ENCODE measurements around the gene SEC22C.

SEC22C gene

GRCh38 chr3:42533161-42533897 is 48.4 kb downstream of the SEC22C start:
- DNase-seq, result no peak

DNA sequence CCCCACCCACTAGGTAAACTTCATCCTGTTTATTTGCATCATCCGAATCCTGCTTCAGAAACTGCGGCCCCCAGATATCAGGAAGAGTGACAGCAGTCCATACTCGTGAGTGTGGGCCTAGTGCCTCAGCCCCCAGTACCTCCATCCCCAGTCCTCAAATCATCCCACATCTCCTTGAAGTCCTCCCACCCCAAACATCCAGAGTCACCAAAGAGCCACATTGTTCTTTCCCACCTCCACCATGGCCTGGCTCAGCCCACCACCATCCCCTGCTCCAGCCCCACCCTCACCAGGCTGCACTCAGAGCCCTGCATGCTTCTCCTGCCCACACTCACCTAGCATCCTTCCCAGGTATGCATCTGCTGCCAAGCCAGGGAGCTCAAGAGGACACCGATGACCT is 49.5 kb downstream of the SEC22C start:
- no peak for DNase-seq

GRCh38 chr3:42531470-42531869 is 50.3 kb downstream of the SEC22C start:
- no peak for DNase-seq

DNA sequence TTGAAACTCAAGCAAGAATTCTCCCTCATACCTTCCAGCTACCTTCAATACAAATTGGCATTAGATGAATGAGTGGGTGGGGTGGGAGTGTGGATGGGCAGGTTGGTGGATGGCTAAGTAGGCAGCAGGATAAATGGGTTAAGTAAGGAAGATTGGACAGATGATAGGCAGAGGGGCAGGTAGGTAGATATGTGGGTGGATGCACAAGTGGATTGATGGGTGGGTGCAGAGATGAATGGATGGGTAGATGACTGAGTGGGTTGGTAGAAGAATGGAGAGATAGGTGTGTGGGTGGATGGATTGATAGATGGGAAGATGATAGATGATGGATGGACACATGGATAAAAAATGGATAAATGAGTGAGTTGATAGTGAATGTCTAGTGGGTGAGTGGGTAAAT is 51.7 kb downstream of the SEC22C start:
- DNase-seq, result no peak

DNA sequence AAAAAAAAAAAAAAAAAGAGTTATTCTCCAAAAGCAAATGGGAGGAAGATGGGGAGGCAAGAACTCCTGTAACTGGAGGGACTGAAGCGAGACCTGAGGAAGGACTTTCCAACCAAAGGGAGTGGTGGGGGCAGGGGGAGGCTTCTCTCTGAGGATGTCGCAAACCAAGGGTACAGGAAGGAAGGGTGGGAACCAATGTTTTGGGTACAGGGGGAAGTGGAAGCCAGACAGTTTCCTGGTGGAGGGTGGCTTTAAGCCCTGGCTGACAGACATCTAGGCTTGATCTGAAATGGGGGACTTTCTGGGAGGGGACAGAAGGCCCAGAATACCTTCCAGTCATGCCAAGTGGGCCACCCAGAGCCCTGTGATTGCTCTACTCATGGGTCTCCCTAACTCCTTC is 52.3 kb downstream of the SEC22C start:
- DNase-seq, result no peak

GRCh38 chr3:42527368-42527917 is 54.3 kb downstream of the SEC22C start:
- DNase-seq, result no peak

DNA sequence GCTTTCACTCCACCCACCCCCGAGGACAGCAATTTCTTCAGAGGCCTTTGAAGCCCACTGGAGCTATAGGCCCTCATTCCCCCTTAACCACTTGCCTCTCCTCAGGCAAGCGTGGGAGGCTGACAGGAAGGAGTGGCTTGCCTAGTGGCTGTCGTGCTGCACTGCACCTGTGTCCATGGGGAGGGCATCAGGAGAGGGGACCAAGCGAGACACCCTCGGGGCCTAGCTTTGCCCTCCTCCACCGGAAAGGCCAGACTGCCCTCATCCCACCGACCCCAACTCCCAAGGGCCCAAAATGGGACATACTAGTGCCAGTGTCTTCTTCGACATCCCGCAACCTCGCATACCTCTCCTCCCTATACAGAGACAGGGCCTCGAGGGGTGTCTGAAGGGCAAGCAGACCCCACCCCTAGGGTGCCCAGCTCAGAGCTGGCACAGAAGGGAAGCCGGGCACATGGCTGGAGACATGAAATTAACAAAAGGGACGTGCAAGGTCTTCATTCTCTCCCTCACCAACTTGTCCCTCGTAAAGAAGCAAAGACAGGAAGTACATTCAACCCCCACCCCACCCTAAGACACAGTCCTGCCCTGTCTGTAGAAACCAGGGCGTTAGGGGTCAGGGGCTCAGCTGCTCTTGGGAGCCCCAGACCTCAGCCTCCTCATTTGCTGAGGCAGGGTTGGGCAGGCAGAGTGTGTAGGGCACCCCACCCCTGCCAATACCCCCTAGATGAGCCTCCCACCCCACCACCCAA is 55.0 kb downstream of the SEC22C start:
- DNase-seq, result no peak

GRCh38 chr3:42525736-42526345 is 55.9 kb downstream of the SEC22C start:
- no peak for DNase-seq

DNA sequence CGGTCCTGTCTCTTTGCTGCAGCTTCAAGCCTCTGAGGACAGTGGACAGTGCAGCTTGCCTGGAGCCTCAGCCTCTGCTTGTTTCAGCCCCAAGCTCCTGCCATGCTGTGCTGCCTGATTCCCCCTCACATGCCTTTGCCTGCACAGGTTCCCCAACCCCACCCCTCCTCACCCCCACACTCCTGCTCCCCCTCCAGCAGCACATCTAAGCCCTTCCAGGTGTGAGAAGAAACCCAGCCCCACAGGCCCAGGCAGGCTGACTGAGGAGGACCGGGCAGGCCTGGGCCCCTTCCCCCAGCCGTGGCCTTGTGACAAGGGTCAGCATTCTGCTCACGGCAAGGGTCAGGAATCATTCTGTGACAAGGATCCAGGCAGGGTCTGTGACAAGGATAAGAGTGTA is 56.6 kb downstream of the SEC22C start:
- DNase-seq, result no peak

GRCh38 chr3:42524751-42525150 is 57.0 kb downstream of the SEC22C start:
- no peak for DNase-seq

DNA sequence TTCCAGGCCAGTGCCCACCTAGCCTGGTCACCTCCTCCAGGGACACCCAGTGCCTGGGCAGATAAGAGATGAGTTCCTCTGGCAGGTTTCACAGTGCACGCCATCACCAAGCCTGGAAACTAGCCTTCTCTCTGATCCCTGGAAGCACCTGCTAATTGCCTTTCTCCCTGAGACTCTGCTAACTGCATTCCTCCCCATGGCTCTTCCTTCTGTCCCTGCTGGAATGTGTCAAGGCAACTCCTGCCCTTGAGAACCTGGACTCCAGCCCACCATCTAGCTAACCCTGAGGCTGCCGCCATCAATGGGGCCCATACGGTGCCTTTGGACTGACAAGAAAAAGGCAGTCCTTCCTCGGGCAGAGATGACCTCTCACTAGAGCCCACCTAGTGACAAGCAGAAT is 60.9 kb downstream of the SEC22C start:
- DNase-seq, result no peak

- DNase-seq, result no peak
Observed at GRCh38 chr3:42520336-42520735, 61.4 kb downstream of the SEC22C start.

GRCh38 chr3:42519568-42519962 is 62.2 kb downstream of the SEC22C start:
- DNase-seq, result no peak

GRCh38 chr3:42518800-42519567 is 62.8 kb downstream of the SEC22C start:
- DNase-seq, result no peak

- DNase-seq, result no peak
Observed at GRCh38 chr3:42517117-42517516, 64.7 kb downstream of the SEC22C start.

DNA sequence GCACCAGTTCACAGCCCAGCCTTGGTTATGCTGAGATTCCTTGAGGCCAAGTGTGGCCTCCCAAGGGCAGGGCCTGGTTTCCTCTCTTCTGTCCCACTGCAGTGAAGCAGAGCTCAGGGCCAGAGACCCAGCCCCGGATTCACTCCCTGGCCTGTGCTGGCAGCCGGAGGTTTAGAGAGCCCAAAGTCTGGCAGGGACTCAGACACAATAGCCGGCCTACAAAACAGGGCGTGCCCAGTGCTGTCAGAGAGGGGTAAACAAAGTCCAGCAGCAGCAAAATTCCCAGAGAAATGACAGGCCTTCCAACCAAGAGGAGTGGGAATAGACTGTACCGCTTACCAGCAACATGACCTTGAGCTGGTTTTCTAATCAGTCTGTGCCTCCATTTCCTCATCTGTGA is 65.3 kb downstream of the SEC22C start:
- DNase-seq, result no peak

- no peak for DNase-seq
Observed at GRCh38 chr3:42515976-42516375, 65.8 kb downstream of the SEC22C start.

GRCh38 chr3:42515391-42515916 is 66.3 kb downstream of the SEC22C start:
- DNase-seq, result no peak

DNA sequence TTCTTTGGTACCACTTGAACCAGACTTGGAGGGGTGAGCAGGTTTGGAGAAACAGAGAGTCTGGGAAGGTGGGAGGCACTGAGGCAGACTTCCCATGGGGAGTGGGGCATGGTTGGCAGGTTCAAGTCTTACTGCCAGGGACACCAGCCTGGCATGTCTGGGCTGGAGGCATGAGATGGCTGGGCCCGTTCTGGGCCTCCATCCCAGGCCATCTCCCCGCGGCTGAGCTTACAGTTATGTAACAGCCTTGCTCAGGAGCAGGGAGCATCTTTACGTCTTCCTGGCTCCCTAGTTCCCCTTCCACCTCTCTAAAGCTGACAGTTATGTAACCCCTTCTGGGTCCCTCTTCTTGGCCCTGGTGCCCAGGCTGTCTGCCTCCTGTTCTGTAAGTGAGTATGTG is 66.9 kb downstream of the SEC22C start:
- no peak for DNase-seq

- DNase-seq, result no peak
Observed at GRCh38 chr3:42513521-42513920, 68.2 kb downstream of the SEC22C start.

- DNase-seq, result no peak
Observed at GRCh38 chr3:42513121-42513520, 68.6 kb downstream of the SEC22C start.

DNA sequence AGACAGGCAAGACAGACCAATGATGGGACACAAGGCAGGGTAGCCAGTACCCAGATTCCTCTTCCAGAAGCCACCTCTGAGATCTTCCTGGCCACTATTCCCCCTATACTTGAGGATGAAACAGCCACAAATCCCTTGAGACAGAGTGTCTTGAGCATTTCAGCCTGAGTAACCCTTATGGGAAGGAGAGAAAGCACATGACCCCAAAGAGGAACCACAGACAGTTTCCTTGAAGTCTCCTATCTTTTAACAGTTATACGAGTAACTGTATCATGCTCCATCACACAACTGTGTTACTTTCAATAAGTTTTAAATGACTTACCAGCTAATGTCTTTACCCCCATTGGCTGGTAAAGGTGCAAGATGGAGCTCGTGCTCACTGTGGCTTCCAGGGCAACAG is 70.0 kb downstream of the SEC22C start:
- no peak for DNase-seq

GRCh38 chr3:42511201-42511600 is 70.6 kb downstream of the SEC22C start:
- no peak for DNase-seq
